Measurements from ENCODE around the gene GGT6.

Gene GGT6

DNA sequence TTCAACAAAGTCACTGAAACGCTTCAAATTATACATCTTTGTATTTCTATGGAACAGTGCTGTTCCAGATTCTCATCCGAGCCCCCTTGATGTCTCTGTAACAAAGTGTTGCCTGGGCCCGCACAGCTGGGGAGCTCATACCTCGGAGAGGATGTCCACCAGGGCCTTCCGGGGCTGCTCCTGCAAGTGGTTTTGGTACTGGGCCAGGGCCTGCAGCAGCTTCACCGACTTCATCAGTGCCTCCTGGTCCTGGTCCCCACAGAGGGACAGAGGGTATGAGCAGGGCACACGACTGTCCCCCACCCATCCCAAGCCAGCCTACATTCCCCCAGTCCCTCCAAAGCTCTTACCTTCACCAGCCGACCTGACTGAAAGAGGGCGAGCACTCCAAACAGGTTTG lies 6.7 kb downstream of the GGT6 start:
- DNase-seq (ENCODE audit: low read depth): no peak

- DNase-seq (ENCODE audit: low read depth): no peak
These were observed 8.4 kb downstream of the GGT6 start for GRCh38 chr17:4551796-4552525.

- no peak for DNase-seq (ENCODE audit: low read depth)
These were observed 9.2 kb downstream of the GGT6 start for GRCh38 chr17:4551141-4551540.

DNA sequence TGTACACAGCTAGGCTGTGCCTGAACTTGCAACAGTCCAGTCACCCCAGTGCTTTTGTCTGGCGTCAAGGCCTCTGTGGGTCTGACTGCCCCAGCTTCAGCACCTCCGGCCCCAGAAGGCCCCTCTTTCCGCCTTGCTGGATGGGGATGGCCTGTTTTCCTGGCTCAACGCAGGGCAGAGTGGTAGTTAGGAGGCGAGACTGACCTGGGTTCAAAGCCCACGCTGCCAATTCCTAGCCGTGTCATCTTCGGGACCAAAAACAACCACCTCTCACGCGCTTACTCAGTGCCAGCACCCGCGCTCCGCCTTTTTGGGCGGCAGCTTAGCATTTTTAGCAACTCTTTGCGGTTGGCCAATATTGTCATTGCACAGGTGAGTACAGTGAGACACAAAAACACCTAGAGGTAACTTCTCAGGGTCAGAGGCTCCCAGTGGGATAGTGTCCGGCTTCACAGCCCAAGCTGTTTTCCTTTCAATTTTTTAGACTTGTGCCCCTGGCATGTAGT lies 9.8 kb downstream of the GGT6 start:
- no peak for DNase-seq (ENCODE audit: low read depth)

DNA sequence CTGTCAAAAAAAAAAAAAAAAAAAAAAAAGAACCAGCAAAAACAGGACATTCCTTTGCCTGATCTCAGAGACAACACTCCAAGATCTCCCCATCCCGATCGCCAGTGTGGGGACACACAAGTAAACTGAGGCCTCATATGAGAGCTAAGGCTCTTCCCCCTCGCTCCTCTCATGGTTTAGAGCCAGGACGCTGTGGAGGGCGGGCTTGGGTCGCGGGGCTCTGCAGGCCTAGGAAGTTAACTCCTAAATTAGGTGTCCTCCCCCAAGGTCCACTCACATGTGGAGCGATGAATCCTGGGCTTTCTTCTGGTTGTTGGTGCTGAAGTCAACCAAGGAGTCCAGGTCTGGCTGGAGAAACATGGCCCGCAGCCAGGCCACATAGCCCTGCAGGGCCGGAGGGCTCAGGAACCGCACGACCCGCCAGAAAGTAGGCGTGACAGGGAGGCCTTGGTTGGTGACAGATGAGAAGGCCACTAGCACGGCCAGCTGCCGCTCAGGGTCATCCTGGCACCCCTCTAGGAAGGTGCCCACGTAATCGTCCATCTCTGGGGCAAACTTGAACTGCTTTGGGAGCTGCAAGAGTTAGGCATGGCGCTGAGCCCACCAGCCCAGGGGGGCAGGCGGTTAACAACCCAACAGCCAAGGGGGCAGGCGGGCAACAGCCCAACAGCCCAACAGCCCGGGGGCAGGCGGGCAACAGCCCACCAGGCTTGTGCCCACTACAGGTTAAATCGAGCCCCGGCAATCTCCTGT lies 10.4 kb downstream of the GGT6 start:
- DNase-seq (ENCODE audit: low read depth): no peak

DNA sequence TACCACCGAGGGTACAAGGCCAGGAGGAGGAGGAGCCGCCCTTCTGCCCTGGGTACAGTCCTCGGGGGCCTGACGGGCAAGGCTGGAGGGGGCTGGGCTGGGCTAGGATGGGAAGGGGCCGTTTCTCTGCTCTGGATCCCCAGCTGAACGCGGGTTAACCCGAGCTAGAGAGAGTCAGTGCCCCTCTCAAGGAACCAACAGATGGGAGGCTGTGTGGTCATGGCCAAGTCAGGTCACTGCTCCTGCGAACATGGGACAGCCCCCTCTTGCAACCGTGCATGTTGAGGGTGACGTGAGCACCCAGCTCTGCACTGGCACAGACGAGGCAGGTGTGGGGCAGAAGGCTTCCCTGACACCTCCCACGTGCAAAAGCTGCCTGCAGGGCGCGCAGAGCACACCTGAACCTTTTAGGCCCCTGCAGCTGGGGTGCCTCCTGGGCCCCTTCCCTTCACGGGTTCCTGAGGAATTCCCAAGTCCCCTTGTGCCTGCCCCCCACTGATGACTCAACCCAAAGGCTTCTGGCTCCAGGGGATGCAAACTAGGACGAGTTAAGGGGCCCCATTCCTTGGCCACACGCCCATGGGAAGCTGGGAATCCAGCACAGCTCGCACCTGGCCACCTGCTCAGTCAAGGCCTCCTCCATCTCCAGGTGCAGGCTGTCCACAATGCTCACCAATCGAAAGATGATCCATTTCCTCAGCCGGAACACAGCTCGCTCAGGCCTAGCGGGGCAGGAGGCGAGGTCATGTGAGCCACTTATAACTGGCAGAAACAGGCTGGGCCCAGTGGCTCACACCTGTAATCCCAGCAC lies 11.5 kb downstream of the GGT6 start:
- no peak for DNase-seq (ENCODE audit: low read depth)

DNA sequence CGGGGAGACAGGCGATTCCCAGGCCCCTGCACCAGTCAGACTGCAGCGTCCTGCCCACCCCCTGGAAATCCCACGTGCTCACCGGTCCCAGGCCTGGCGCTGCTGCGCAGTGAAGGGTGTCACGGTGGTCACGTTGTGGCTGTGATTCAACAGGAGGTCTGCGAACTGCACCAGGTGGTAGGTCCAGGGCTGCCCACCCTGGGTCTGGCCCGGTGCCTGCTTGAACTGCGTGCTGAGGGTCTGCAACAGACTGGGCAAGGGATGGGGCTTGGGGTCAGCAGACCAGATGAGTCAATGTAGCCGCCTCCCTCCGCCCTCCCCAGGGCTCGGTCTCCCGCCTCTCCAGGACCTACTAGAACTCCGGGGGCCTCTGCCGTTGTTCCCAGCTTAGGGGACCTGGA lies 12.3 kb downstream of the GGT6 start:
- no peak for DNase-seq (ENCODE audit: low read depth)

DNA sequence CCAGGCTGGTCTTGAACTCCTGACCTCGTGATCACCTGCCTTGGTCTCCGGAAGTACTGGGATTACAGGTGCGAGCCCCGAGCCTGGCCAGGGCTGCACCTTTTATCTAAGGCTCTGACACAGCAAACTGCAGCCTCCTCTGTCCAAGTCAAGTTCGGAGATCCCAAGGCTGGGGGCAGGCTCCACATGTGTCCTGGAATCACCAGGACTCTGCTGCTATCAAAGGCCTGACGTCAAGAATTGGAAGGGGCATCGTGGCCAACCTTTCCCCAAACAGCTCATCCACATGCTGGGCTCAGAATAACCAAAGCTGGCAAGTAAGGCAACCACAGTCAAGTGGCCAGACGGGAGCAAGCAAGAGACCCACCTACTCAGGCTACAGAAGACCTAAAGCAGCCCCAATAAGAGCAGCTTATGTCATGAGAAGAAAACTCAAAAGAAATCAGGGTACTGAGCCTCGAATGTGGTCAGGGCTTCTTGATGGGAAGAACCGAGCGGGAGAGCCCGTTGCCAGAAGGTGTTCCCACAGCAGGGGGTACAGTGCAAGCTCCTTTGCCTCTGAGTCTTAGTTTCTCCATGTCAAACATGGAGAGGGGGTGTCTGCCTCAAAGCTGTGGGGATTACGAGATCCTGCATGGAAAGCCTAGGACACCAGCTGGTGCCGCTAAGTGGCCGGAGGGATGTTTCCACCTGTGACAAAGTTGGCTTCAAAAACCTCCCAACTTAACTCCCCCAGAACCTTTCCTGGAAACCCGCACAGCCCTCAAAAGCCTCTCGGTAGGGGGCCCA lies 13.1 kb downstream of the GGT6 start:
- DNase-seq (ENCODE audit: low read depth): no peak

DNA sequence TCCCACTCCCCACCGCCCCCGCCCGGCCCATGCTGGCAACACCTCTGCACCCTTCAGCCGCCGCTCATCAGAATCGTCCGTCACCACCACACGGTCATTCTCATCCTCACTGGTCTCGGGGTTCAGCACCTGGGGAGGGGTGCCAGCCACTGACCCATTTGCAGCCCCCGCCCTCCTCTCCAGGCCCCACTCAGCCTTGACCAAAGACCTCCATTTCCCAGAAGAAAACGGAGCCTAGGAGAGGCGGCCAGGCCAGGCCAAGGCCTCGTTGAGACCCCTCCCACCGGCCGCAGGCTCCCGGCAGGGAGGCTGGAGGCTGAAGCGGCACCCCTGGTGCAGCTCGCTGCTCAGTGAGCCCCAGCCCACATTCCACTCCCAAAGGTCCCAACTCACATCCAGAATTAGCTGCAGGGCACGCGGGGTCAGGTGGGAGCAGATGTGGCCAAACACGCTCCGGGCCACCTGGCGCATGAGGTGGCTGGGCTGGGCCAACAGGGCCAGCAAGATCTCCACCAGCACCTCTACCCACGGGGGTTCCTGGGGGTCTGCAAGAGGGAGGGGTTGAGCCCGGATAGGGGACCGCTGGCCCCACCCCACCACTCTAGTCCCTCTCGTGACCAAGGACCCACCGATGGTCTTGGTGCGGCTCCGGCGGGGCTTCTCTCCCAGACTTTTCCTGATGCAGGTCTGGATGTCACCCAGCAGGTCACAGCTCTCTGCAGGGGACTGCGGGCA lies 15.0 kb downstream of the GGT6 start:
- DNase-seq (ENCODE audit: low read depth): no peak

DNA sequence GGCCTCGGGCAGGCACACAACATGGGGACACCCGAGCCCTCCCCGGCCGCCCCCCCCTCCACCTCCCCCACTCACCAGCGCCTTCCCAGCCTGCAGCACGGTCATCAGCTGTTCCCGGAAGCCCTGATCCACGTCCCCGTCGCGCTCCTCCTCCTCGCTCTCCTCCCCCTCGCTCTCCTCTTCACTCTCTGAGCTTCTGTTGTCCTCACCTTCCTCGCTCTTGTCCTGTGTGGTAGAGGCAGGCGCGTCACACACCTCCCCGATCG lies 15.5 kb downstream of the GGT6 start:
- no peak for DNase-seq (ENCODE audit: low read depth)

DNA sequence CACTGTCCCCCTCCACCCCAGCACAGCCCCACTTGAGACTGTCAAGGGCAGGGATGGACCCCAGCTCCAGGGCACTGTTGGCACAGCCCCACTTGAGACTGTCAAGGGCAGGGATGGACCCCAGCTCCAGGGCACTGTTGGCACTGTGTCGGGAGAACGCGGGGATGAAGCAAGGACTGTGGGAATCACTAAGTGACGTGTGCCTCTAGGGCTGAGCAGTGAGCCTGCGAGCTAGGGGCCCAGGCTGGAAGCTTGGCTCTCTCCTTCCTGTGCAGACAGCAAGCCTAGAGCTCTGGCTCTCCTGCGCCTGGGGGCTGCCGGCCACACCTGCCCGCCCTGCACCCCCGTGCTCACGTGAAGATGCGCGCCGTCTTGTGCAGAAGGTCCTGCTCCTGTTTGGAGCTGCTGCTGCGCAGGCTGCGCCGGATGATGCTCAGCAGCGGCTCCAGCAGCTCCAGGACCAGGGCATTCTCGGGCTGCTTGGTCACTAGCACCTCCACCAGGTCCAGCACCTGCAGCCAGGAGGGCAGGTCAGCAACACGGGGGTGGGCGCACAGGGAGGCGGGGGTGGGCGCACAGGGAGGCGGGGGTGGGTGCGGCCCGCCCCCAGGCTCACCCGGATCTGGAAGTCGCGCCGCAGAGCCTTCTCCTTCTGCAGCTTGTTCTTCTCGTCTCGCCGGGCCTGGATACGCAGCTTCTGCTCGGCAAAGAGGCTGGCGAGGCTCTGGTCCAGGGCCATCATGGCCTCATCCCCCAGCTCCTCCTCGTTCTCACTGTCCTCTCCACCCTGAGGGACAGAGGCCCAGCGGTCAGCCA lies 16.0 kb downstream of the GGT6 start:
- no peak for DNase-seq (ENCODE audit: low read depth)

- DNase-seq (ENCODE audit: low read depth): no peak
These were observed 16.8 kb downstream of the GGT6 start for GRCh38 chr17:4543557-4544026.

DNA sequence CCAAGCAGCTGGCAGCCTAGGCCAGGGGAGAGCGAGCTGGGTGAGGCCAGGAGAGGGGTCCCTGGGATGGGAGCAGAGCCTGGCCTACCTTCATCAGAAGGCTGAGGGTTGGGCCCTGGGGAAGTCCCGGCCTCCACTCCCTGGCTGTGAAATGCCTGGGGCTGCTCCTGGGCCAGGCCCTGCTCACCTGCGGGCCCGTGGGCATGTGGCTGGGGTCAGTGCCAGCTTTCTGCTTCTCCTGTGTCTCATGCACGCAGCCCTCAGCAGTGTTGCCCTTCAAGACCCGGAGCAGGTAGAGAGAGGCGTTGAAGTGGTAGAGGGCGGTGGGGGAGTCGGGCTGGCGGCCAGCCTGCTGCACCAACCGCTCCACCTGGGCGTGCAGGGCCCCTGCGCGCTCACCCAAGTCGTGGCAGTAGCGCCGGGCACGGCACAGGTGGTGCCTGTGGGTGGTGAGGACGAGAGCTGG lies 17.6 kb downstream of the GGT6 start:
- DNase-seq (ENCODE audit: low read depth): no peak

- DNase-seq (ENCODE audit: low read depth): no peak
These were observed 18.2 kb downstream of the GGT6 start for GRCh38 chr17:4542003-4542725.

DNA sequence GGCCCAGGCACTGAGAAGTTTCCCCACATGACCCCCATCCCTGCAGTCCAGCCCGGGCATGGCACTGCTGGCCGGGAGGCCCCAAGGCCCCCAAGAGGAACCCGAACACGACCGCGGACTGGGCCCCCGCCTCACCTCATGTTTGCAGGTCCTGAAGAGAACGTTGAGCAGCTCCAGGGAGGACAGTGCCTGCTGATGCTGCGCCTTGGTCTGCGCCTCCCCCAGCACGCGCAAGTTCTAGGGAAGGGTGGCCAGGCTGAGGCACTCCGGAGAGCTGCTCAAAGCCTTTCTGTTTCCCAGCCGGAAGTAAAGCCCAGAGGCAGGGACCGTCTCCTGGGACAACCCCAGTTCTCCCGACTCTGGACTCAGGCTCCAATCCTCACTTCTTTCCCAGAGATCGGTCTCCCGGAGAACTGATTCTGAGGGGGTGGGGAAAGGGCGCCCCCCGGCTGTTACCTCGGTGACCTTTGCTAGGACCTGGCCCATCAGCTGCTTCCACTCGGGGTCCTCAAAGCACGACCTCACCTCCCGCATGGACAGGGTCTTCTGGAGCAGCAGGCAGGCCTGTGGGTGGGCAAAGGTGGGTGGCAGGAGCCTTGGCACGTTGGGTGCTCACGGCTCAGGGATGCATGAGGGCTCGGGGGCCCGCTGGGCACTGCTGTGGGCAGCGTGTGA lies 18.9 kb downstream of the GGT6 start:
- DNase-seq (ENCODE audit: low read depth): no peak

- DNase-seq (ENCODE audit: low read depth): no peak
These were observed 19.6 kb downstream of the GGT6 start for GRCh38 chr17:4540687-4541327.

- no peak for DNase-seq (ENCODE audit: low read depth)
These were observed 20.1 kb downstream of the GGT6 start for GRCh38 chr17:4540224-4540651.

DNA sequence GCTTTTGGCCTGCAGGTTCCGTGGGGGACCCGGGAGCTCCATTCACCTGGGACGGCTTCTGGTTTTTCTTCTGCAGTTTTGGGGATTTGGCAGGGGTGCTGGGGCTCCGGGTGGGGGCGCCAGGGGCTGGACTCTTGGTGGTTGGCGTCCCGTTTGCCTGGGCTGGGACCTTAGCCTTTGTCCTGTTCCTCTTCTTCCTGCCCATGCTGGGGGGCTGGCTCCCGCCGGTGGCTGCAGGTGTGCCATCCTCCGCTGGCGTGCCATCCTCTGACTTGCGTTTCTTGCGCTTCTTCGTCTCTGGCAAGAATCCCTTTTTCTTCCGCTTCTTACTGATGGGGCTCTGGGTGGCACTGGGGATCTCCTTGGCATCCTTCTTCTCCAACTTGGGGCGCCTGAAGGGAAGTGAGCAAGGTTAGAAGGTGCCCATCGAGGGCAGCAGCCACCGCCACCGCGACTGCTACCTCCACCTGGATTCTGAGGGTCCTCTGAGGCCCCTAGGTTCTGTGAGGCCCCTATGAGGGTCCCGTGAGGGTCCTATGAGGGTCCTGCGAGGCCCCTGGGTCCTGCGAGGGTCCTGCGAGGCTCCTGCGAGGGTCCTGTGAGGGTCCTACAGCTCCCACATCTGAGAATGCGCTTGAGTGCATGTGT lies 20.7 kb downstream of the GGT6 start:
- no peak for DNase-seq (ENCODE audit: low read depth)
